HG03460 (cell line): ENCODE measurements around the gene RNF141.

Experiments used
- ATAC-seq: cut with Tn5 transposase; IDR thresholded peaks from one replicate; pipeline ENCODE4 v1.9.1; 2021; ENCODE audit not compliant: unreplicated experiment

The RNF141 gene, protein sequence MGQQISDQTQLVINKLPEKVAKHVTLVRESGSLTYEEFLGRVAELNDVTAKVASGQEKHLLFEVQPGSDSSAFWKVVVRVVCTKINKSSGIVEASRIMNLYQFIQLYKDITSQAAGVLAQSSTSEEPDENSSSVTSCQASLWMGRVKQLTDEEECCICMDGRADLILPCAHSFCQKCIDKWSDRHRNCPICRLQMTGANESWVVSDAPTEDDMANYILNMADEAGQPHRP

DNA sequence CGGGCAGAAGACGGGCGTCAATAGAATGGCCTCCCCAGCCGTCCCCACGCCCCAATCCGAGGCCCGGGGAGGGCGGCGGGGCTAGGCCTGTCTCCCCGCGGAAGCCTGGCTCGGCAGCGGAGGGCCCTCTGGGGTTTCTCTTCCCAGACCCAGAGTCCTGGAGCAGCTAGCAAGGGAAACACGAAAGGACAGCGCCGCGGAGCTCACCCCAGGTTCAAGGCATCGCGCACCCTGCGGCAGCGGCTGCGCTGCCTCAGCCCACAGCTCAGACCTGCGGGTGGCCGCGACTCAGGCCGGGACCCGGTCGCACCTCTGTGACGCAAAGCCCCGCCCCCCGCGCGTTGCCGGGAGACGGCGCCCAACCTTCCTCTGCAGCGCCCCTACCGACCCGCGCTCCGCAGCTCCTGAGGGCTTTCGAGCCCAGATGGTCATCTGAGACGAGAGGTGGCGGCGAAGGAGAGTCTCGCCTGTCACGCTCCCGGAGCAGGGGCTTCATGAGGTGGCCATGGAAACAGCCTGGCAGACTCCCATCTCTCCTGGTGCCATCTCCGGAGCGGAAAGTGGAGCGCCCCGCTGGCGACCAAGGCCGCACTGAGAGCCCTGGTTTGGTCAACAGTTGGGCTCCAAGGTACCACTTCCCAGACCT, at the start of gene RNF141:
Gene RNF141 (minus strand): TSS at position 273 of the 646 bp plus-strand sequence. CDS start 7,029 bp downstream, outside the sequence.
- peak; percentile 98 for ATAC-seq

DNA sequence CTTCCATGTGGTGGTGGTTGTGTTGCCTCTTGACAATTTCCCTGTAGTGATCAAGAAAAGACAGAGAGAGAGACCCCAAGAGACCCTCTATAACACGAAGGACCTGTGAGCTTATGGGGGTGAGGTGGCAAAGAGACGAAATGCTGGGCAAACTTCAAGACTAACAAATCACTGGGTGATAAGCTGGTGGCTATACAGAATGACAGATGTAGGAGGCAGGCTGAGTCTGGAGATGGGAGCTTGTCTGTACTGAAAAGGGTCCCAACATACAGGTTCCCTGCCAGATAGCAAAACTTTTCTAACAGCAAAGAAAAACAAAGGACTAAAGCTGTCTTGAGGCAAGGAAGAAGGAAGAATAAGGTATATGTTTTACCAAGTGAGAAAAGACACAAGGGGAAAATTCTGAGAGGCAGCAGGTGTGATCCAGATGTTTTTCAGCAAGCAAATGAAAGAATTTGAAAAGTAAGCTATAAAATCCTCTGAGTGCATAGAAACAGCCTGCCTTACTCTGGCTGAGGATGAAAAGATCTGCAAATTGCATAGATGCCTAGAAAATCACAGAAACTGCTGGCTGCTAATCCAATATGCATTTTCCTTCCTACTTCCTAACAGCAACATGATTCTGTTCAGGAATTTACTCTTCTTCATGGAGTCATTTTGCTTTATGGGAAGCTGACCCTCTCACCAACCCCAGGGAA, 49.4 kb upstream of the RNF141 start:
- ATAC-seq = no peak

DNA sequence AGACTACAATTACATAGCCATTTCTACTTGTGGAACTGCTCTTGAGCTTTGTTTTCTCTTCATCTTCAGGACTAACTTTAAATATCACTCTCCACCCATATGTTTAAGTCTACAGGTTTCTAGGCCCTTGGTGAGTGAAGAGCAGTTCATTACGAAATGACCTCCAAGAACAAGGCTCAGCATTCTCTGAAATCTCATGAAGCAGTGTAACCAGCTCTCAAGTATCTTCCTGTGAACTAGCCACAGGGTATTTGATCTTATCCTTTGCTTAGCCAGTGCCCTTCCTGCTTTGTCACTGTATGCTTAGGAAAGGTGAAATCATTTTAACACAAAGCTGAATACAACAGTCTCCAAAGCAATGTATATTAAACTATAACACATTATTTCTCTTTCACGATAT, 47.9 kb upstream of the RNF141 start:
- ATAC-seq = no peak

DNA sequence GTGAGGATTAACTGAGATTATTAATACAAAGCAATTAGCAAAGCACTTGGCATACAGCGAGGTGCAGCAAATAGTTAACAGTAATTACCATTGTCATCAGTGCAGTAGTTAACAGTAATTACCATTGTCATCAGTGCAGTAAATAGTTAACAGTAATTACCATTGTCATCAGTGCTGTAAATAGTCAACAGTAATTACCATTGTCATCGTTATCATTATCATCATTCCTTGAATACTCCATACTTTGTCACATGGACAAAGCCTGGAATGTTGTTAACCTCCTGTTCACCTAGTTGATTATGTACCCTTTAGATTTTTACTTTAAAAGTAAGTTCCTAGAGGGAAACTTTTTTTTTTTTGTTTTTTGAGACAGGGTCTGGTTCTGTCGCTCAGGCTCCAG, 47.0 kb upstream of the RNF141 start:
- no peak for ATAC-seq

DNA sequence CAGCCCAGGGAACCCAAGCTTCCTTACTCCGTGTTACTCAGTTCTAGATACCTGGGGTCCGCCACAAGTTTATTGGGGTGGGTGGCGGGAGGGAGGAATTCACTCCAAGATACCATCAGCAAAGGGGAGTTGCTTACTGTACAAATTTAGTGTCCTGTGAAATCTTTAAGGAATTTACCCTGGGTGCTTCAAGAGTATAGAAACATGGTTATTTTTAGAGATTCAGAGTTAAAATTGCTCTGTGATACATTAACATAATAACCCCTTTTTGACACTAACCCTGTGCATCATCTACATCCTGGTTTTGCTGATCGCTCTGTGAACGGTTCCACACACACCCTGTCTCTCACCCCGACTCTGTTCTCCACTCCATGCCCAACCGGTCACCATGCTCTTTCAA, 46.4 kb upstream of the RNF141 start:
- no peak for ATAC-seq

DNA sequence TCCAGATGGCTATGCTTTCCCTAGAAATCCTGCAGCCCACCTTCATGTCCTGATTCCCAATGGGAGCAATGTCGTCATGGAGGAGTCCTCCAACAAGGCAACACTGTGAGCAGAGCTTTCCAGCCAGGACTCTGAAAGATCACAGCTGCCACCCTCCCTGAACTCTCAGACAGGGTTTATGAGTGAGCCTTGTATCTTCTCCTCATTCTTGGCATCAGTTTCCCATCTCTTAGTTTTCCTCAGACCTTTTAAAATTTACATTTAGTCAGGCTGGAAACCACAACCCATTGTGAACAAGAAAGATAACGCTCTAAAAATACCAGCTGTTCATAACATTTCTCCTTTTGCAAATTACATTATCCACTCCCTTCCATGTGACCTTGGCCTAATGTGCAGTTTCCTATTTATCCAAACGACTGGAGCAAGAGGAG, 43.1 kb upstream of the RNF141 start:
- no peak for ATAC-seq

DNA sequence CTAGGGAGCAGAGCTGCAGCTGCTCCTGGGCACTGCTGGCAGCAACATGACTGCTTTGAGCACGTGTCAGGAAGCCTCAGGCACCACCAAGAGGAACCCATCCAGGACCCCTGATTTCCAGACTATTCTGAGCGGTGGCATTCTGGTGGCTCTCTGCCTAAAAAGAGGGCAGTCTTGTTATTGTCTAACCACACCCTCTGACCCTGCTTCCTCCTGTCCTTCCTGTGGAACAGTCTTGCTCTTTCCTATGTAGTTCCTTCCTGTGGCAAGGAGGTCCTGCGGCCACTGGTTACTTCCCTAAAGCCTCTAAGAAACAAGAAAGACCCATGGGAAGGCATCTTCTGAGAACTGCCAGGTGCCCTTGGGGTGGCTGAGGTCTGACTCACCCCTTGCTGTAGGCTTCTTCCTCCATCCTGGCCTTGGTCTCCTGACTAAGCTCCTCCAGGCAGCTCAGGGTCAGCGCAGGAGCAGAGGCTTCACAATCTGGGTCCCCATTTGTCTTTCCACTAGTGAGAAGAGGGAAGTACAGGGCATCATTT, 40.6 kb upstream of the RNF141 start:
- ATAC-seq = no peak

DNA sequence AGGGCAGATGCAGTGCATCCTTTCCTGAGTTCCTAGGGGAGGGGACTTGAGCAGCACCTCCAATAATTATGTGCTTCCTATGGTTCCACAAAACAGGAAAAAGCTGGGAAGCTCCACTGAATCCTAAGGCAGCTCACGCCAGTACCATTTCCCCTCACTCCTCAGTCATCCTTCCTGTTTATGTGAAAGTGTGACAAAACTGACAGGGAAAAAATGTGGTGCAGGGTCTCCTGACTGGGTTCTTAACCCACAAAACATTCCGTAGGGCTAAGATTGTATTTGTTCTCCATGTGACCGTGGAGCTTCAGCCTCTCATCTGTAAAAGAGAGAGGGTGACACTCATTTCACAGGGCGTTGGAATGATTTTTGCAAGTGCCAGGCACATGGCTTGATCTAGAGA, 39.6 kb upstream of the RNF141 start:
- ATAC-seq = no peak

DNA sequence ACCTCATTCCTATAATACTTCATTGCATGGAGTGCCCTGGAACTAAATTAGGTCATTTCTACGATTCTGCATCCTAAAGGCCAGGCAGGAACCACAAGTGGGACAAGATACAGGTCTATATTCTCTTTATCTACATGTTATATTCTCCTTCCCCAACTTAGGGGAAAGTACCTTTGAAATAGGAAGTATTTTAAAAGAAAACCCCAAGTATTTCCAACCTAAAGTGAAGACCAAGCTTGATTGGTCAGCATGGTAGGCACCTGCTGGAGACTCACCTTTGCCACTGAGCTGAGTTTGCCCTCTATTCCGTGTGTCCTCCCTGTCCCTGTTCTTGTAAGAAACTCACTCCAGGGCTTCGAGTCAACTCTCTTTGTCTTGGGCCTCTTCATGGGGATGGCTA, 38.7 kb upstream of the RNF141 start:
- ATAC-seq = no peak

DNA sequence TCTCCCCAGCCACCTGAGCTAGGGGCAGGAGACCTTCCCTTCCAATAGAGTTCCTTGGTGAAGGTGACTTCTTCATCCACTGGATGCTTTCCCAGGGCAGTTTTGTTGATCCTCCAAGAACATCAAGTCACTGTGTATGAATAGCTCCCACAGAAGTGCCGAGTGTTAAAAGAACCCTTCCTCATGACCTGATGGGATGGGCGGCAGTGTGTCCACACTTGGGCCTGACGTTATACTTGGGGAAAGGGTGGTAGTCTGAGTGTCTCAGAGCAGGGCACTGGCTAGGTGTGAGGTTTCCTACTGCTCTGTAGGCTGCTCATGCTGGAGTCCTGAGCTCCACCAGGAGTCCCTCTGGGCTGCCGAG, 35.0 kb upstream of the RNF141 start:
- ATAC-seq = no peak

DNA sequence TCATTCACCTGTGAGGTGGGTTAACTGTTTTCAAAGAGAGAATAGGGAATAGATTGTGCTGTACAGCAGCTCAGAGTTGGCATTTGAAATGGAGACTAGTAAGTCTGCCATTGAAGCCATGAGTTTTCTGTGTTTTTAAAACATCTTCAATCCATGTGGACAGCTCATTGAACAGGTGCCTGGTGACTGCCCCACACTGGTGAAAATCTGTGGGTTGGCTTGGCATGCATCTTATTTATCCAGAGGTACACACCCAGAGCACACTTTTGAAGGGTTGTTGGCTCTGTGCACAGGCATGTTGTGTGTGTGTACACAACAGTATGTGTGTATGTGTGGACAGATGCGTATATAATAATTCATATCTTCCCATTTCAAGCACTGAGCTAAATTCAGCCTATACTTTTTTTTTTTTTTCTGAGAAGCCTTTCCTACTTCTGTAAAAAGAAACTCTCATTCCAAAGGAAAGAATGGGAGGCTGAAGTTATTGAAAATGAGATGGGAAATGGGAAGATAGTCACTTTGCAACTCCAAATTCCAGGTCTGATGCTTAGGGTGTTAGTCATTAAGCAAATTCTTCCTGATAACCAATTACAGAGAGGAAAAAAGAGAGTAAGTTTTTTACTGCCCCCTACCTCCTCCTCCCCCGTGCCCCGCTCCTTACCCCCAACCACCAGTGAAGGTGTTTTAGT, 34.5 kb upstream of the RNF141 start:
- no peak for ATAC-seq

DNA sequence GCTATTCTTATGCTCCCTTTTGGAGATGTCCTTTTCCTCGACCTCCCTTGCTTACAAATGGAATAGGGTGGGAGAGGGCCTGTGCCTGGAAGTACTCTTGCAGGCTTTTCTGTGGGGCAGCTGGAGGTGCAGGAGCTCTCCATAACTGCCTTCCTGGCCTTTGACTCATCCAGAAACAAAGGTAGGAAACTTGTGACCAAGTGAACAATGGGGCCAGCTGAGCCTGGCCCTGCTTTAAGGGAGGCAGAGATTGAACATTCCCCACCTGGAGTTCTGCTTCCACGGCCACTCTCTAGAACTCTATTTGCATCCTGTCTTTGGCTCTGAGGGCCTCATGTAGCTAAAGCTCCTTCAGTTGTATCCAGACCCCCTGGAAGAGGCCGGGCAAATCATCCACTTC, 32.6 kb upstream of the RNF141 start:
- ATAC-seq = no peak

DNA sequence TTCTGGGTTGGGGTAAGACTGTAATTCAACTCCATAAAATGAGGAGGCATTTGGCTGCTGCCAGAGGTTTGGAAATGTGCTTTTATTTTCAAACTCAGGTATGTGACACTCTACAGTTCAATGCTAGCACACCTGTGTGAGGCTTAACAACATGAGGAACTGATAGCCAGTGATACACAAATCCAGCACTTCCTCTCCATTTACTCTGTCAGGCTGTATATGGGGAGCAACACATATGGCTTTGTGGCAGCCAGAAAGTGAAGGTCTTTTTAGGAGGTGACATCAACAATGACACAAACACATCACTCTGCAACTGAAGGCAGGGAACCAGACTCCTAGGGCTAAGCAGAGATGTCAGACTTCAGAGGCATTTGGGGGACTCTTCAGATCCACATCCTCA, 32.0 kb upstream of the RNF141 start:
- no peak for ATAC-seq

DNA sequence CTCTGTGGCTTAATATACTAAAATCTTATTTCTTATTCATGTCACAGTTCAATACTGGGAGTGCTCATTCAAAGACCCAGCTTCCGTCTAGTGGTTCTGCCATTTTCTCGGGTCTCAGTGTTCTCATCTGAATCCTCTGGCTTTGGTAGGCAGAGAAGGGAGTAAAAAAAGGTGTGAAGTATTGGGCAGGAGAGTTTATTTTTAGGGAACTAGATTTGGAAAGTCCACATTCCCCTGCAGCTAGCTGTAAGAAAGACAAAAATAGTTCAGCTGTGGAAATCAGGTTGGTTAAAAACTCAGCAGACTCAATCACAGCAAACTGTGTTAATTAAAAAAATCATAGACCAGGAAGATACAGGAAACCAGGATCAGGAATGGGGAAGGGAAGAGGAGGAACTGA, 31.5 kb upstream of the RNF141 start:
- no peak for ATAC-seq

DNA sequence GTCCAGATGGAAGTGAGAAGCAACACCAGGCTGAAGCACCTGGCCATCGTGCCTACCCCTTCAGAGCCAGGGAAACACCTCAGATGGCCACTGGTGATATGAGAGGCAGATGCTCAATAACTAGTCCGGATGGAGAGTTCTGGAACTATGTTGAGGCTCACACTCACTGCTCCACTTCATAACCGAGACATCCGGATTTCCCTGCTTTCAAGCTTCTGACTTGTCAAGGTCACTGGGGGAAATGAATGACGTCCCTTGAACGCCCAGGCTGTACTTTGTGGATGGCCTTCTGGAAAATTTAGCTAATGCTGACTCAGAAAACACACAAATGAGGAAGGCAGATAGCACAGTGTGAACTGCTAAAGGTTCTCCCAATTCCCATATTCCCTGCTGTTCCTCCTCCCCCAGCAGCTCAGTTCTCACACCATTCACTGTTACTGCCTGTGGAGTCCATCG, 27.5 kb upstream of the RNF141 start, which contains the start of gene LYVE1:
Gene LYVE1 (minus strand): TSS at position 180 of the 456 bp plus-strand sequence. CDS start 133 bp downstream, at position 47.
- ATAC-seq = no peak

DNA sequence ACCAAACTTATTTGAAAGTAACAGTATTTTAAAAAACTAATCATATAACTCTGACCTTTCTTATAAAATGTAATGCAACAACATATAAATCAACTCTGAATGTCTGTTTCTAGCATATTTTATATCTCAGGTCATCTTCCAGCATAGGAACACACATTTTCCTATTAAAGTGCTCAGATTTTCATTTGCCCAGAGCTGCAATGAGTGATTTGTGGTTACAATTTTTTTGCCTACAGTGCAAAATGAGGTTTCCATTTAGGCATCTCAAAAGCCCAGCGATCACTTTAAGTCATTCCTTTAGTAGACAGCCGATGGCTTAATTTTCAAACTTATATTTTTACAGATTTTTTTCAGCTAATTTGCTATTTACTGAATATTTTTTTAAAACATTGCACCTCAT, 26.5 kb upstream of the RNF141 start:
- no peak for ATAC-seq

DNA sequence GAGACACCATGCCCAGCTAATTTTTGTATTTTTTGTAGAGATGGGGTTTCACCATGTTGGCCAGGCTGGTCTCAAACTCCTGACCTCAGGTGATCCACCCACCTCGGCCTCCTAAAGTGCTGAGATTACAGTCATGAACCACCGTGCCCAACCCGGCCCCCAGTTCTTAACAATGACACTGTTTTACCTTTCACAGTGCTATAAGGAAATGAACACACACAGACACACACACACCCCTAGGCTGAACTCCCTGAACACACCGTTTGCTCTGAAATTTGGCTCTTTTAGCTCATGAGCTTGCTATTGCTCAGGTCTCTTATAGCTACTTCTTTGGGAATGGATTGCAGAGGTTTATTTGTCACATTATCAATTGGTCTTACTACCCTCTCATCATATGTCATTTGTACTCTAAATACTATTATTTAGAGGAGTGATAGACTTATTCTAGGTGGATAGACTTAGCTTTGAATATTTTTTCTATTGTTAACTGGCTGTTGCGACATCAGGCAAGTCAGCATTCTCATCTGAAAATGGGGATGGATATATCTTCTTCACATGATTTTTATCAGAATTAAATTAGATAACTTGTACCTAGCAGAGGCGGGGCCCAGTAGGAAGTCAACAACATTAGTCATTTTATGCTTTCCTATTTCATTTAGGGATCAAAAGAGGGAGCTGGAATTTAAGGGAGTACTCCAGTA, 25.4 kb upstream of the RNF141 start:
- ATAC-seq = no peak

DNA sequence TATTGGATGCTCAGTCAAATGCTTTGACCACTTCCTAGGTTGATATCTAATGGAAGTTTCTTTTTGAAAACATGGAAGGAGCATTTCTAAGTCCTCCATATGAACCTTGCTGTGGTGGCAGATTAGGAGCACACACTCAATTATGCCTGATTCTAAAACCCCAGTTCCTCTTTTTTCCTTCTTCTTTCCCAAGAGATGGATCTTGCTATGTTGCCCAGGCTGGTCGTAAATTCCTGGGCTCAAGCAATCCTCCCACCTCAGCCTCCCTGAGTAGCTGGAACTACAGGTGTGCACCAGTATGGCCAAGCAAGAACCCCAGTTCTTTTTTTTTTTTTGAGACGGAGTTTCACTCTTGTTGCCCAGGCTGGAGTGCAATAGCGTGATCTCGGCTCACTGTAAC, 24.5 kb upstream of the RNF141 start:
- no peak for ATAC-seq

DNA sequence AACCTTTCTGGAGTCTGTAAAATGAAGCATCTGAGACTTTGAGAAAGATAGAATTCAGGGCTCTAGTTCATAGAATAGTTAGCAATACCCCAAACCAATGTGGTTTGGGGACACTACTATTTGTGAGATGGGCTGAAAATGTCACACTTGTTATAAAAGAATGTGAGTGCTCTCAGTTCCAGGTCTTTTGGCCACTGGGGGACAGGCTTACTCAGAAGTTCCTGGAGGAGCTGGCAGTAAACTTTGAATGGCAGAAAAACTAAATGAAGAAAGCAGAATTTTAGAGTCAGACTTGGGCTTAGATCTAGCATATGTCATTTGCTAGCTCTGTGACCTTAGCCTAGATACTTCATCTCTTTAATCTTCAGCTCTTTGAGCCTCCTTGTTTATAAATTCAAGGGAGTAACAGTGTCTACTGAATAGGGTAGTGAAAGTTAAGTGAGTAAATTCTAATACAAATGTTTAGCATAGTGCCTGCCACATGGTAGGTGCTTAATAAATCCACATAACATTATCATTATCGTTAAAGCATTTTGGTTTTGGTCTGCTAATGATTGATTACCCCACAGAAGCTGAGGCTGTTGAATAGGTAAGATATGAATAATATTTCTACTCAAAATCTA, 23.8 kb upstream of the RNF141 start:
- ATAC-seq = no peak

DNA sequence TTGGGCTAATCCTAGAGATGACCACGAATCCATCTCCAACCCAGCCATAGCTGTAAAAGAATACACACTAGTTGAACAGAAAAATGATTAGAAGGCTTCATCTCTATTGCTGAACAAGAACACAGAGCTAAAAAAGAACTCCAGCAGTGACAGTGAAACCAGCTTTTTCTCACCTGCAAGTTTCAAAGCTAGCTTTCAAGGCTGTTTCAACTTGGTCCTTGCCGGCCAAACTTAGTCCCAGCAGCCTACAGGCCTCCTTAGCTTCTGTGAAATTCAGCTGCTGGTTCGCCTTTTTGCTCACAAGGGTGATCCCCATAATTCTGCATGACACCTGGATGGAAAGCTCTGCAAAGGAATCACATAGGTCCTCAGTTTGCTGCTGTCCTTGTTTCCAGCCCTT, 23.0 kb upstream of the RNF141 start:
- ATAC-seq = no peak
